K562 (cell line): ENCODE results near the gene STYXL1. TPM values are rescaled to one million over a fixed set of nuclear protein-coding genes. Genes with fewer than 3 reads are reported as not detected.

Experiments used
- ATAC-seq: fragments of 200-7000 bp; cut with Tn5 transposase; 3 replicates; pipeline ENCODE4 v1.9.1; 2020; ENCODE audit warnings: moderate library complexity
- BruUV-seq: library from RNA; stranded (reverse); fragments of 400-500 nt; replicated peaks from 2 replicates; lab custom pipeline; 2021; lab: Mats Ljungman, UMichigan
- CTCF ChIA-PET: fragments of 300-600 bp; formaldehyde crosslinking; extraction: SDS; loops from one replicate; lab custom pipeline; 2021; ENCODE audit warnings: low intra/inter-chr PET ratio; lab: Yijun Ruan, JAX
- POLR2A ChIA-PET: fragments of 300-600, 350-650 bp; sonication (Branson Sonifier 250); formaldehyde crosslinking; extraction: SDS; loops from one replicate; lab custom pipeline; 2021; ENCODE audit warnings: antibody characterized with exemption, inconsistent platforms; lab: Yijun Ruan, JAX
- DNase-seq, 4 experiments: peaks; one replicate each; pipeline versions ENCODE4 v3.0.0 to v3.0.0-alpha.2; 2011 to 2018; ENCODE audit warnings: low spot score in 3 of 4, mixed read lengths in 3 of 4; ENCODE audit errors: extremely low read depth in 1 of 4
- FAIRE-seq: peaks from 2 replicates; lab custom pipeline; 2011; peaks lifted over from hg19 to GRCh38; lab: Jason Lieb, UNC
- H2AFZ ChIP-seq: 2 replicates; pipeline ENCODE4 v1.6.0; 2011; ENCODE audit warnings: low read depth, low read length, control low read depth, inconsistent platforms
- H3K27ac ChIP-seq: fragments of 200-600 bp; 3 replicates; pipeline ENCODE4 v1.8.0; 2011; ENCODE audit warnings: low read depth, mild to moderate bottlenecking, control low read depth, inconsistent platforms, low read length, moderate library complexity, mixed read lengths; ENCODE audit errors: extremely low read depth
- H3K27me3 ChIP-seq, 2 experiments: fragments of 300-600 bp in 1 of 2; 2 replicates in 1 of 2; 3 replicates in 1 of 2; pipeline versions ENCODE4 v1.6.0 to v1.8.0; 2011; ENCODE audit warnings: inconsistent platforms in 2 of 2, low read length in 2 of 2, mild to moderate bottlenecking in 1 of 2, mixed read lengths in 1 of 2, moderate library complexity in 1 of 2; ENCODE audit not compliant: control insufficient read depth in 2 of 2, insufficient read depth in 2 of 2
- H3K36me3 ChIP-seq: fragments of 300-600 bp; 3 replicates; pipeline ENCODE4 v1.8.0; 2011; ENCODE audit warnings: mild to moderate bottlenecking, low read length, inconsistent platforms; ENCODE audit not compliant: control insufficient read depth, insufficient read depth
- H3K4me1 ChIP-seq, 2 experiments: fragments of 200-600 bp in 1 of 2; replicated peaks in 1 of 2; 2 replicates in 1 of 2; 3 replicates in 1 of 2; pipeline versions ENCODE4 v1.5.1 to v1.8.0; 2011; ENCODE audit warnings: inconsistent platforms in 2 of 2, low read length in 2 of 2, mild to moderate bottlenecking in 1 of 2, mixed read lengths in 1 of 2, moderate library complexity in 1 of 2; ENCODE audit not compliant: control insufficient read depth in 2 of 2, insufficient read depth in 2 of 2
- H3K4me2 ChIP-seq: 2 replicates; pipeline ENCODE4 v1.6.1; 2011; ENCODE audit warnings: low read length, control low read depth, inconsistent platforms, mixed read lengths; ENCODE audit not compliant: insufficient read depth
- H3K4me3 ChIP-seq: fragments of 200-600 bp; sonication (generic), shearing (Covaris generic); 2 replicates; pipeline ENCODE4 v1.5.1; 2016; ENCODE audit warnings: control low read depth, inconsistent platforms
- H3K79me2 ChIP-seq: fragments of 200-600 bp; 3 replicates; pipeline ENCODE4 v1.8.0; 2011; ENCODE audit warnings: low read length, inconsistent platforms; ENCODE audit not compliant: control insufficient read depth, insufficient read depth
- H3K9ac ChIP-seq, 2 experiments: 2 replicates each; pipeline versions ENCODE4 v1.6.0 to v1.6.1; 2011; ENCODE audit warnings: low read depth in 2 of 2, low read length in 2 of 2, control low read depth in 1 of 2, inconsistent platforms in 1 of 2, mild to moderate bottlenecking in 1 of 2, mixed read lengths in 1 of 2; ENCODE audit not compliant: insufficient read depth in 1 of 2
- H3K9me1 ChIP-seq: one replicate; pipeline ENCODE4 v1.6.0; 2011; ENCODE audit warnings: inconsistent platforms, mild to moderate bottlenecking, low read length, moderate library complexity; ENCODE audit not compliant: control insufficient read depth, insufficient read depth
- H3K9me3 ChIP-seq: replicated peaks from 2 replicates; pipeline ENCODE4 v1.5.1; 2011; ENCODE audit warnings: low read depth, low read length, inconsistent platforms; ENCODE audit not compliant: control insufficient read depth, insufficient read depth
- H4K20me1 ChIP-seq: replicated peaks from 2 replicates; pipeline ENCODE4 v1.6.1; 2011; ENCODE audit warnings: low read length, inconsistent platforms, mixed read lengths; ENCODE audit not compliant: control insufficient read depth, insufficient read depth
- GATA2 ChIP-seq: sonication (generic); formaldehyde crosslinking; IDR thresholded peaks from 2 replicates; pipeline ENCODE4 v1.4.0; 2020; ENCODE audit warnings: mild to moderate bottlenecking, missing genetic modification reagents
- MEF2A ChIP-seq: IDR thresholded peaks from 2 replicates; pipeline ENCODE4 v1.6.1; 2011; ENCODE audit warnings: low read depth, mild to moderate bottlenecking, low read length, moderate library complexity; ENCODE audit not compliant: control insufficient read depth
- RAD21 ChIP-seq, 2 experiments: fragments of 250-450 bp in 1 of 2; fragments of 450-650 bp in 1 of 2; sonication (Bioruptor Pico) in 1 of 2; formaldehyde crosslinking in 1 of 2; IDR thresholded peaks in 1 of 2; conservative IDR thresholded peaks in 1 of 2; 2 replicates each; pipeline versions ENCODE4 v1.4.0 to v1.8.0; 2020 to 2022; ENCODE audit warnings: mild to moderate bottlenecking in 2 of 2, moderate library complexity in 1 of 2
- REST ChIP-seq, 2 experiments: fragments of 450-650 bp; formaldehyde crosslinking in 1 of 2; IDR thresholded peaks; 2 replicates each; pipeline versions ENCODE4 v1.4.0 to v1.6.1; 2014 to 2020; ENCODE audit warnings: mild to moderate bottlenecking in 2 of 2, borderline replicate concordance in 1 of 2, low read depth in 1 of 2
- SIN3A ChIP-seq, 2 experiments: fragments of 150-350 bp in 1 of 2; IDR thresholded peaks; 2 replicates each; pipeline ENCODE4 v1.6.1; 2011 to 2016; ENCODE audit warnings: borderline replicate concordance in 2 of 2, low read depth in 2 of 2, low read length in 2 of 2, mild to moderate bottlenecking in 2 of 2, moderate library complexity in 2 of 2; ENCODE audit not compliant: control insufficient read depth in 1 of 2
- TEAD2 ChIP-seq: fragments of 450-650 bp; IDR thresholded peaks from 2 replicates; pipeline ENCODE4 v1.6.1; 2016; ENCODE audit warnings: missing genetic modification characterization, control low read depth, missing compliant biosample characterization
- TOE1 ChIP-seq, 2 experiments: fragments of 450-650 bp in 1 of 2; sonication (generic) in 1 of 2; formaldehyde crosslinking in 1 of 2; IDR thresholded peaks; 2 replicates each; pipeline versions ENCODE4 v1.7.1 to v1.8.0; 2016 to 2022; ENCODE audit warnings: borderline replicate concordance in 2 of 2, mild to moderate bottlenecking in 2 of 2, antibody characterized with exemption in 1 of 2, inconsistent platforms in 1 of 2, low read depth in 1 of 2, missing genetic modification reagents in 1 of 2, moderate library complexity in 1 of 2
- ZFP36 ChIP-seq: fragments of 150-350 bp; IDR thresholded peaks from 2 replicates; pipeline ENCODE4 v1.6.1; 2018; ENCODE audit warnings: low read length, low read depth; ENCODE audit not compliant: partially characterized antibody
- ZNF740 ChIP-seq, 3 experiments: fragments of 200-800 bp in 1 of 3; sonication (Bioruptor generic) in 1 of 3; sonication (generic) in 1 of 3; formaldehyde crosslinking in 1 of 3; IDR thresholded peaks; 2 replicates each; pipeline versions ENCODE4 v1.6.1 to v1.8.0; 2016 to 2022; ENCODE audit warnings: mild to moderate bottlenecking in 2 of 3, missing compliant biosample characterization in 2 of 3, missing genetic modification characterization in 2 of 3, missing genetic modification reagents in 1 of 3
- ZNF766 ChIP-seq: fragments of 200-800 bp; sonication (Bioruptor generic); conservative IDR thresholded peaks from 2 replicates; pipeline ENCODE4 v1.6.1; 2016; ENCODE audit warnings: missing genetic modification characterization, missing compliant biosample characterization
- WGBS: fragments of 100-300 bp; shearing (Covaris generic); methylation state at CpG from one replicate; pipeline ENCODE4 v1.1.6; 2016; ENCODE audit warnings: low coverage, mixed read lengths; ENCODE audit not compliant: insufficient coverage; ENCODE audit errors: missing lambda C conversion rate; 5-methylcytosine and 5-hydroxymethylcytosine counted together
- in situ Hi-C: fragments of 300-500 bp; cut with MboI; formaldehyde crosslinking; loops from 4 replicates; pipeline ENCODE4 v1.15.0; 2018; ENCODE audit warnings: inconsistent platforms, mixed read lengths
- intact Hi-C: fragments of 100-400 bp; cut with micrococcal nuclease; formaldehyde crosslinking; loops from 2 replicates; pipeline ENCODE4 v1.14.2; 2022
- polyA plus RNA-seq, 8 experiments: library from polyadenylated mRNA; depleted of rRNA in 4 of 8; stranded (reverse) in 5 of 8; unstranded in 3 of 8; fragments of >200 nt; fragmentation: Nextera tagmentation in 2 of 8; fragmentation: Illumina TruSeq in 1 of 8; extraction: Ambion mirVana in 2 of 8; extraction: Trizol in 1 of 8; gene quantifications; 2 replicates each; pipeline versions ENCODE4 v1.2.1 to v1.2.3, GENCODE V29; 2011 to 2014; ENCODE audit warnings: inconsistent platforms in 1 of 8, missing spikeins in 1 of 8
- total RNA-seq, 7 experiments: library from RNA; depleted of rRNA in 6 of 7; stranded (reverse); fragments of >200 nt in 6 of 7; fragmentation: Illumina TruSeq in 2 of 7; extraction: Trizol in 2 of 7; gene quantifications; 2 replicates each; pipeline versions ENCODE4 v1.2.1 to v1.2.3, GENCODE V29; 2011 to 2021; ENCODE audit warnings: low replicate concordance in 1 of 7

The STYXL1 gene
- total and polyA plus RNA-seq, 9 of the 15 experiments (the other 6 are each of a cell fraction or from before 2014, with no cell fraction given), result 36.5 to 97.2 (median 49.9) TPM

- POLR2A ChIA-PET, result interaction anchor here (0.6 to 2.4 kb wide), 5 partner anchors 8 to 54 kb away, joined by 4 to 30 read pairs (median 9); no protein-coding TSS in a partner anchor
- H3K36me3 ChIP-seq, result peaks cover 57% of the 10 kb centered on the region
- H3K27ac ChIP-seq, result peak overlapping the region; percentile 93
- no TSS peak for BruUV-seq
- H3K4me3 ChIP-seq, result peak overlapping the region; percentile 87
- 0 out of 2 replicates have a peak overlapping the region, but pooled peaks have one; percentile 89 for H2AFZ ChIP-seq
- no peaks in the 10 kb centered on the region for H3K9me3 ChIP-seq
- H4K20me1 ChIP-seq, result peaks cover 40% of the 10 kb centered on the region
- H3K79me2 ChIP-seq, result peaks cover 93% of the 10 kb centered on the region
- WGBS, result 0% methylated on average over 9 of the region's 9 CpGs
- H3K4me2 ChIP-seq, result peak overlapping the region; percentile 99
- peaks cover 29 to 32% of the 10 kb centered on the region in 2 experiments for H3K4me1 ChIP-seq
- peaks cover 6% of the 10 kb centered on the region for H3K9me1 ChIP-seq
- ATAC-seq (peak; percentile 65), FAIRE-seq (peak; percentile 67), DNase-seq (peak in 2 of 4 experiments; percentile 69 to 73)
- intact Hi-C loops, result no loop called here
- CTCF ChIA-PET, result interaction anchor here (1.1 kb wide), 1 partner anchor 214 kb away, joined by 3 read pairs; no protein-coding TSS in a partner anchor
- in situ Hi-C loops, result no loop called here
- H3K27me3 ChIP-seq, result no peaks in the 10 kb centered on the region
- peak overlapping the region; percentile 96 to 98 for H3K9ac ChIP-seq
- TF ChIP-seq RAD21 (CRISPR knock-in tag; conservative IDR thresholded peaks at IDR 0.05 in 1 of 2, IDR thresholded peaks at IDR 0.05 in 1 of 2) (peak in 1 of 2 experiments; percentile 33; a peak in 2 of 4 replicates), GATA2 (no peak), ZFP36 (peak; percentile 15), ZNF740 (CRISPR knock-in tag; IDR thresholded peaks at IDR 0.05) (no peak), ZNF740 (tag; IDR thresholded peaks at IDR 0.05) (0 out of 4 replicates have a peak, but pooled peaks of 1 of the 2 experiments have one; percentile 24), MEF2A (peak; percentile 94), TEAD2 (tag) (no peak), TOE1 (IDR thresholded peaks at IDR 0.05; ENCODE audit: borderline replicate concordance) (no peak), TOE1 (CRISPR knock-in tag; IDR thresholded peaks at IDR 0.05; ENCODE audit: borderline replicate concordance, low read depth) (no peak), REST (IDR thresholded peaks at IDR 0.05; ENCODE audit: borderline replicate concordance) (peak; percentile 50), REST (CRISPR knock-in tag; IDR thresholded peaks at IDR 0.05; ENCODE audit: low read depth) (no peak), ZNF766 (CRISPR knock-in tag) (no peak), SIN3A (IDR thresholded peaks at IDR 0.05; ENCODE audit: borderline replicate concordance in 2 of 2, control insufficient read depth in 1 of 2, low read depth in 2 of 2, low read length in 2 of 2) (peak in 1 of 2 experiments; percentile 8; a peak in 1 of 4 replicates)
These were observed 828 bp upstream of the STYXL1 start for GRCh38 chr7:76048668-76048988.
